ENCODE results near the gene GRK3. TPM values are rescaled to one million over a fixed set of nuclear protein-coding genes. Genes with fewer than 3 reads are reported as not detected.

GRK3 gene
- total RNA-seq, 4 donors from 2014 or later: 0.64 to 5.3 (median 2.8) TPM

DNA sequence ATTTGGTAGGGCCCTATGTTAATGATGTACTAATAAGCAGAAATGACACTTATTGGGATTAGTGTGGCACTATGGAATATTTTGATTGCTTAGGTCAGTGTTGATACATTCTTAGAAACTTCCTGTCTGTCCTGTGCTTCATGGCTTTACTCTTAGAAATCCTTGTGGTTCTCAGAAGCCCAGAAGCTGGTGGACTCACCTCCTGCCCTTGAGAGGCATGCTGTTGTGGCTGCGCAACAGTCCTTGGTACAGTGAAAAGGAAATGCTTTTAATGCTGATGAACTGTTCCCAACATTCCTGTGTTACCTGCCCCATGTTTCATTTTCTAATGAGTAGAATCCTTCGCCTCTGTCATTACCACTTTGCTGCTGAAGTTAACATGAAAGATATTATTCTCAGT, 125.2 kb downstream of the GRK3 start:
- Histone ChIP-seq H3K27me3 (no peaks in the 10 kb centered on the region), H3K4me3 (no peak overlapping the region), H3K4me1 (no peaks in the 10 kb centered on the region), H3K36me3 (peaks cover 0 to 16% (median 0%) of the 10 kb centered on the region in 3 donors), H3K27ac (no peak overlapping the region), H3K9me3 (no peaks in the 10 kb centered on the region)
- intact Hi-C loops (cut with DNase I): no loop called here
- DNase-seq: no peak
- TF ChIP-seq, protein P1, sequence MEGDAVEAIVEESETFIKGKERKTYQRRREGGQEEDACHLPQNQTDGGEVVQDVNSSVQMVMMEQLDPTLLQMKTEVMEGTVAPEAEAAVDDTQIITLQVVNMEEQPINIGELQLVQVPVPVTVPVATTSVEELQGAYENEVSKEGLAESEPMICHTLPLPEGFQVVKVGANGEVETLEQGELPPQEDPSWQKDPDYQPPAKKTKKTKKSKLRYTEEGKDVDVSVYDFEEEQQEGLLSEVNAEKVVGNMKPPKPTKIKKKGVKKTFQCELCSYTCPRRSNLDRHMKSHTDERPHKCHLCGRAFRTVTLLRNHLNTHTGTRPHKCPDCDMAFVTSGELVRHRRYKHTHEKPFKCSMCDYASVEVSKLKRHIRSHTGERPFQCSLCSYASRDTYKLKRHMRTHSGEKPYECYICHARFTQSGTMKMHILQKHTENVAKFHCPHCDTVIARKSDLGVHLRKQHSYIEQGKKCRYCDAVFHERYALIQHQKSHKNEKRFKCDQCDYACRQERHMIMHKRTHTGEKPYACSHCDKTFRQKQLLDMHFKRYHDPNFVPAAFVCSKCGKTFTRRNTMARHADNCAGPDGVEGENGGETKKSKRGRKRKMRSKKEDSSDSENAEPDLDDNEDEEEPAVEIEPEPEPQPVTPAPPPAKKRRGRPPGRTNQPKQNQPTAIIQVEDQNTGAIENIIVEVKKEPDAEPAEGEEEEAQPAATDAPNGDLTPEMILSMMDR (IDR thresholded peaks at IDR 0.05): no peak
- TF ChIP-seq POLR2A (IDR thresholded peaks at IDR 0.05): no peak
- WGBS, 2 donors: 92 to 96% methylated on average over 2 of the region's 2 CpGs

- TF ChIP-seq, protein P1 (IDR thresholded peaks at IDR 0.05): no peak
- TF ChIP-seq POLR2A (IDR thresholded peaks at IDR 0.05): no peak
- peaks cover 0 to 20% (median 0%) of the 10 kb centered on the region in 3 donors for H3K36me3 ChIP-seq
- WGBS, 2 donors: 59 to 74% methylated on average over 5 of the region's 5 CpGs
- H3K27ac ChIP-seq: no peak overlapping the region
- intact Hi-C loops (cut with DNase I): no loop called here
- H3K4me3 ChIP-seq: no peak overlapping the region
- no peaks in the 10 kb centered on the region for H3K9me3 ChIP-seq
- no peak for DNase-seq
- no peaks in the 10 kb centered on the region for H3K27me3 ChIP-seq
- no peaks in the 10 kb centered on the region for H3K4me1 ChIP-seq
These were observed 126.3 kb downstream of the GRK3 start for GRCh38 chr22:25690798-25691197.

- H3K4me3 ChIP-seq: no peak overlapping the region
- WGBS, 2 donors: 70 to 84% methylated on average over 13 to 14 of the region's 15 CpGs
These were observed 128.2 kb downstream of the GRK3 start for GRCh38 chr22:25692397-25693267.

GRCh38 chr22:25693268-25693565, 128.7 kb downstream of the GRK3 start:
- no peaks in the 10 kb centered on the region for H3K4me1 ChIP-seq
- H3K27ac ChIP-seq: no peak overlapping the region
- TF ChIP-seq, protein P1 (IDR thresholded peaks at IDR 0.05): no peak
- no peak for TF ChIP-seq POLR2A (IDR thresholded peaks at IDR 0.05)
- H3K27me3 ChIP-seq: no peaks in the 10 kb centered on the region
- no peak overlapping the region for H3K4me3 ChIP-seq
- no peaks in the 10 kb centered on the region for H3K9me3 ChIP-seq
- 85 to 95% methylated on average over 4 of the region's 4 CpGs for WGBS, 2 donors
- peaks cover 0 to 20% (median 0%) of the 10 kb centered on the region in 3 donors for H3K36me3 ChIP-seq
- intact Hi-C loops (cut with DNase I): no loop called here
- DNase-seq: no peak

More at GRCh38 chr22:25692397-25693267, 128.2 kb downstream of the GRK3 start:
- no peak for TF ChIP-seq POLR2A (IDR thresholded peaks at IDR 0.05)
- TF ChIP-seq, protein P1 (IDR thresholded peaks at IDR 0.05): no peak
- intact Hi-C loops (cut with DNase I): no loop called here
- Histone ChIP-seq H3K4me1 (no peaks in the 10 kb centered on the region), H3K9me3 (no peaks in the 10 kb centered on the region), H3K27me3 (no peaks in the 10 kb centered on the region), H3K27ac (no peak overlapping the region), H3K36me3 (peaks cover 0 to 20% (median 0%) of the 10 kb centered on the region in 3 donors)
- DNase-seq: no peak

DNA sequence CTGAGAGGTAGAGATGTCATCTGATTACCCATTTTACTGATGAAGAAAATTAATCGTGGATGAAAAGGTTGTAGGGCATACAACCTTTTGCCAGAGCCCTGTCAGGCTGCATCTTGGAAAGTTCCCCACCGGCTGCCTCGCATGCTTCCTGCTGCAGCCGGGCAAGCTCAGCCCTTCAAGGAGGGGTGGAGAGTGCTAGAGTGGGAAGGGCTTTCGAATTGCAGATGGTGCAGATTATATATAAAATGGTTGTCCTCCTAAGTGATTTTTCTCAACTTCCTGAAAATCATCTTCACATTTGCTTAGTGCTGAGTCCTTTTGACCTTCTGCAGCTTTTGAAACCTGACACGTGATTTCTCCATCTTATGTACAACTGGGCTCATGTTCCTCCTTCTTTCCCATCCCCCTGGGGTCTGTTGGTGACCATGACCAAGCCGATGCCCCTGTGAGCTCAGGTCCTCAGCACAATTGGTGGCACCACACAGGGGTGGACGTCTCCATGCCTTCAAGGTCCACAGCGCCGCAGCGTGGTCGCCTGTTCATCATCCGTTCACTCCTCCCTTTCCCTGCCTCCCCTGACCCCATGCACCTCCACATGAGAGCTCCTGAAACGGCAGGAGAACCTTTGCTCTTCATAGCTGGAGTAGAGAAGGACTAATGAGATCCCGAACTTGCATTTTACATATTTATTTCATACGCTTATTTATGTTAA, 129.9 kb downstream of the GRK3 start:
- H3K36me3 ChIP-seq: peaks cover 0 to 20% (median 0%) of the 10 kb centered on the region in 3 donors
- WGBS, 2 donors: 81 to 89% methylated on average over 16 of the region's 16 CpGs
- H3K9me3 ChIP-seq: no peaks in the 10 kb centered on the region
- no peak for DNase-seq
- H3K27me3 ChIP-seq: no peaks in the 10 kb centered on the region
- H3K4me3 ChIP-seq: no peak overlapping the region
- no peak for TF ChIP-seq POLR2A (IDR thresholded peaks at IDR 0.05)
- TF ChIP-seq, protein P1 (IDR thresholded peaks at IDR 0.05): no peak
- no peaks in the 10 kb centered on the region for H3K4me1 ChIP-seq
- intact Hi-C loops (cut with DNase I): no loop called here
- no peak overlapping the region for H3K27ac ChIP-seq
